GM12878 (cell line): ENCODE data around the gene CACNG1. TPM values are rescaled to one million over a fixed set of nuclear protein-coding genes. Genes with fewer than 3 reads are reported as not detected.

Experiments
- ATAC-seq: fragments of 200-7000 bp; cut with Tn5 transposase; 3 replicates; pipeline ENCODE4 v1.9.1; 2020; ENCODE audit warnings: mild to moderate bottlenecking, moderate library complexity
- BruUV-seq: library from RNA; stranded (reverse); fragments of 400-500 nt; replicated peaks from 2 replicates; lab custom pipeline; 2021; lab: Mats Ljungman, UMichigan
- CTCF ChIA-PET: fragments of 300-600 bp; sonication (Branson Sonifier 250); formaldehyde crosslinking; extraction: SDS; loops from one replicate; lab custom pipeline; 2021; ENCODE audit warnings: inconsistent platforms; lab: Yijun Ruan, JAX
- POLR2A ChIA-PET: fragments of 350-600 bp; formaldehyde crosslinking; extraction: SDS; loops from one replicate; lab custom pipeline; 2021; ENCODE audit warnings: inconsistent platforms; lab: Charles Lee
- RAD21 ChIA-PET: fragments of 300-600 bp; sonication (Branson Sonifier 250); formaldehyde crosslinking; loops from one replicate; lab custom pipeline; 2023; ENCODE audit warnings: antibody characterized with exemption; ENCODE audit not compliant: unreplicated experiment; lab: Charles Lee
- SMC1A ChIA-PET: fragments of 300-600 bp; sonication (Branson Sonifier 250); formaldehyde crosslinking; loops from one replicate; lab custom pipeline; 2023; ENCODE audit not compliant: unreplicated experiment, uncharacterized antibody; lab: Charles Lee
- DNase-seq: peaks from one replicate; pipeline ENCODE4 v3.0.0-alpha.2; 2011; ENCODE audit warnings: low read depth, low spot score
- FAIRE-seq: peaks from 3 replicates; lab custom pipeline; 2011; peaks lifted over from hg19 to GRCh38; lab: Jason Lieb, UNC
- H2AFZ ChIP-seq: 2 replicates; pipeline ENCODE4 v1.6.0; 2011; ENCODE audit warnings: low read depth, low read length, control low read depth; ENCODE audit not compliant: control insufficient read depth
- H3K27ac ChIP-seq: 2 replicates; pipeline ENCODE4 v1.5.1; 2011; ENCODE audit warnings: control low read depth; ENCODE audit not compliant: control insufficient read depth, insufficient read depth
- H3K27me3 ChIP-seq, 2 experiments: replicated peaks in 1 of 2; 2 replicates each; pipeline versions ENCODE4 v1.6.0 to v1.6.1; 2011; ENCODE audit warnings: low read length in 1 of 2; ENCODE audit not compliant: control insufficient read depth in 2 of 2, insufficient read depth in 2 of 2
- H3K36me3 ChIP-seq, 2 experiments: 2 replicates each; pipeline ENCODE4 v1.5.1; 2011; ENCODE audit warnings: low read length in 1 of 2; ENCODE audit not compliant: control insufficient read depth in 2 of 2, insufficient read depth in 2 of 2
- H3K4me1 ChIP-seq: 2 replicates; pipeline ENCODE4 v1.6.1; 2011; ENCODE audit warnings: mild to moderate bottlenecking, low read length, moderate library complexity, mixed read lengths; ENCODE audit not compliant: control insufficient read depth, insufficient read depth
- H3K4me2 ChIP-seq: 2 replicates; pipeline ENCODE4 v1.6.0; 2011; ENCODE audit warnings: control low read depth; ENCODE audit not compliant: control insufficient read depth, insufficient read depth
- H3K4me3 ChIP-seq: fragments of 200-600 bp; sonication (generic); 2 replicates; pipeline ENCODE4 v1.5.1; 2016
- H3K79me2 ChIP-seq: 2 replicates; pipeline ENCODE4 v1.6.0; 2011; ENCODE audit warnings: low read length; ENCODE audit not compliant: control insufficient read depth, insufficient read depth
- H3K9ac ChIP-seq: 2 replicates; pipeline ENCODE4 v1.8.0; 2011; ENCODE audit warnings: low read length, control low read depth, mixed read lengths; ENCODE audit not compliant: control insufficient read depth, insufficient read depth
- H3K9me3 ChIP-seq: replicated peaks from 3 replicates; pipeline ENCODE4 v1.5.1; 2011; ENCODE audit warnings: mild to moderate bottlenecking, low read length; ENCODE audit not compliant: control insufficient read depth, insufficient read depth
- H4K20me1 ChIP-seq: 2 replicates; pipeline ENCODE4 v1.6.0; 2011; ENCODE audit not compliant: control insufficient read depth, insufficient read depth
- BCL3 ChIP-seq: IDR thresholded peaks from 2 replicates; pipeline ENCODE4 v1.6.1; 2011; ENCODE audit warnings: borderline replicate concordance, low read depth, mild to moderate bottlenecking, moderate library complexity, low read length; ENCODE audit not compliant: insufficient read depth, poor library complexity, severe bottlenecking
- FOXM1 ChIP-seq: IDR thresholded peaks from 2 replicates; pipeline ENCODE4 v1.6.1; 2012; ENCODE audit warnings: low read depth, mild to moderate bottlenecking, inconsistent platforms, low read length, moderate library complexity
- HDGF ChIP-seq: fragments of 450-650 bp; IDR thresholded peaks from 2 replicates; pipeline ENCODE4 v1.6.1; 2016; ENCODE audit warnings: antibody characterized with exemption
- NFIC ChIP-seq: IDR thresholded peaks from 2 replicates; pipeline ENCODE4 v1.6.1; 2012; ENCODE audit warnings: low read depth, mild to moderate bottlenecking, inconsistent platforms, low read length, moderate library complexity
- NR2C1 ChIP-seq: fragments of 450-650 bp; IDR thresholded peaks from 2 replicates; pipeline ENCODE4 v1.6.1; 2017; ENCODE audit warnings: antibody characterized with exemption, mild to moderate bottlenecking, moderate library complexity
- TCF3 ChIP-seq: IDR thresholded peaks from 2 replicates; pipeline ENCODE4 v1.6.1; 2012; ENCODE audit warnings: low read depth, mild to moderate bottlenecking, low read length, borderline replicate concordance; ENCODE audit not compliant: insufficient read depth
- WGBS: methylation state at CpG from one replicate; pipeline ENCODE4 v1.1.6; 2016; ENCODE audit warnings: low lambda C conversion rate; ENCODE audit not compliant: insufficient replicate concordance, insufficient coverage; ENCODE audit errors: missing lambda C conversion rate; 5-methylcytosine and 5-hydroxymethylcytosine counted together
- in situ Hi-C: fragments of 300-500 bp; cut with MboI; formaldehyde crosslinking; loops from 9 replicates; pipeline ENCODE4 v1.14.3; 2018; ENCODE audit warnings: mixed read lengths
- intact Hi-C: fragments of 100-400 bp; cut with micrococcal nuclease; formaldehyde crosslinking; loops from one replicate; pipeline ENCODE4 v1.14.2; 2022; ENCODE audit not compliant: unreplicated experiment
- polyA plus RNA-seq, 11 experiments: library from polyadenylated mRNA; depleted of rRNA in 4 of 11; unstranded in 6 of 11; stranded (reverse) in 5 of 11; fragments of >200 nt; fragmentation: Nextera tagmentation in 4 of 11; fragmentation: Illumina TruSeq in 1 of 11; extraction: Ambion mirVana in 4 of 11; extraction: Trizol in 1 of 11; gene quantifications; 1 replicate in 1 of 11; 2 replicates in 10 of 11; pipeline versions ENCODE4 v1.2.1 to v1.2.3, GENCODE V29; 2011 to 2016; ENCODE audit warnings: inconsistent platforms in 2 of 11, missing spikeins in 2 of 11, low read depth in 1 of 11
- total RNA-seq, 4 experiments: library from RNA; depleted of rRNA in 3 of 4; stranded (reverse); fragments of >200 nt in 3 of 4; fragmentation: Illumina TruSeq in 1 of 4; extraction: Trizol in 1 of 4; gene quantifications; 2 replicates each; pipeline versions ENCODE4 v1.2.1 to v1.2.3, GENCODE V29; 2013 to 2021

CACNG1 gene
- total and polyA plus RNA-seq, 10 of the 15 experiments (the other 5 are each of a cell fraction or from before 2014, with no cell fraction given): not detected

DNA sequence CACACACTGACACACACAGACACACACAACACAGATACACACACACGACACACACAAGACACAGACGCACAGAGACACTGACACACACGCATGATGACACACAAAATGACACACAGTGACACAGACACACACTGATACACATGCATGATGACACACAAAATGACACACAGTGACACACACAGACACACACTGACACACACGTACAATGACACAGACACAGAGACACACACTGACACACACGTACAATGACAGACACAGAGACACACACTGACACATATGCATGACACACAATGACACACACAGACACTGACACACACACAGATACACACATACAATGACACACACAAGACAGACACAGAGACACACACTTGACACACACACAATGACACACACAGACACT lies 10.3 kb downstream of the CACNG1 start:
- Histone ChIP-seq H3K9ac (no peak overlapping the region), H3K27me3 (no peaks in the 10 kb centered on the region), H3K36me3 (no peaks in the 10 kb centered on the region), H3K27ac (no peak overlapping the region), H3K9me3 (no peaks in the 10 kb centered on the region), H3K4me2 (no peak overlapping the region), H3K79me2 (no peaks in the 10 kb centered on the region), H3K4me1 (peaks cover 7% of the 10 kb centered on the region), H3K4me3 (no peak overlapping the region), H4K20me1 (no peaks in the 10 kb centered on the region), H2AFZ (no peak overlapping the region)
- 54% methylated on average over 5 of the region's 5 CpGs for WGBS
- ATAC-seq (no peak), DNase-seq (no peak), FAIRE-seq (no peak)
- RAD21 ChIA-PET: no interaction called here
- in situ Hi-C loops (no loop called here), intact Hi-C loops (no loop called here)
- POLR2A ChIA-PET: no interaction called here
- no TSS peak for BruUV-seq
- CTCF ChIA-PET: no interaction called here
- TF ChIP-seq BCL3 (peak; percentile 99), HDGF (peak; percentile 49; the same call in 1 of the 2 replicates), NR2C1 (no peak), NFIC (peak; percentile 60; the same call in 1 of the 2 replicates), TCF3 (peak; percentile 42; the same call in 1 of the 2 replicates)
- SMC1A ChIA-PET: no interaction called here

- TF ChIP-seq FOXM1: no peak
- TF ChIP-seq, all 136 proteins: peak for 0
- Histone ChIP-seq H3K27me3 (no peaks in the 10 kb centered on the region), H3K27ac (no peak overlapping the region), H3K9ac (no peak overlapping the region), H4K20me1 (no peaks in the 10 kb centered on the region), H3K9me3 (no peaks in the 10 kb centered on the region), H3K4me3 (no peak overlapping the region), H3K4me2 (no peak overlapping the region), H2AFZ (no peak overlapping the region), H3K79me2 (no peaks in the 10 kb centered on the region), H3K36me3 (no peaks in the 10 kb centered on the region), H3K4me1 (peaks cover 7% of the 10 kb centered on the region)
- no peak for ATAC-seq
- ChIA-PET POLR2A (no interaction called here), SMC1A (no interaction called here), RAD21 (no interaction called here), CTCF (no interaction called here)
- in situ Hi-C loops: no loop called here
- no peak for DNase-seq
- intact Hi-C loops: no loop called here
- 85% methylated on average over 19 of the region's 19 CpGs for WGBS
- no TSS peak for BruUV-seq
- no peak for FAIRE-seq
These were observed 10.7 kb downstream of the CACNG1 start for GRCh38 chr17:67055041-67055443.
